GM19025 (cell line): Measurements from ENCODE around the gene ANKRD31.
"Not testable (repeated sequence)": the region's sequence is repeated elsewhere in the genome, so short reads cannot be mapped to it uniquely, and the experiment has no call there.

Experiments
- ATAC-seq: cut with Tn5 transposase; IDR thresholded peaks from one replicate; pipeline ENCODE4 v1.9.1; 2021; ENCODE audit warnings: mild to moderate bottlenecking, low read depth, moderate library complexity; ENCODE audit not compliant: unreplicated experiment

The ANKRD31 gene

GRCh38 chr5:75226916-75227315, 9.8 kb downstream of the ANKRD31 start:
- ATAC-seq, result no peak

- ATAC-seq, result no peak
These were observed 11.2 kb downstream of the ANKRD31 start for GRCh38 chr5:75225506-75225905.

GRCh38 chr5:75220787-75221186, 15.9 kb downstream of the ANKRD31 start:
- ATAC-seq, result not testable (repeated sequence)

- no peak for ATAC-seq
These were observed 21.8 kb downstream of the ANKRD31 start for GRCh38 chr5:75214928-75215327.

- ATAC-seq, result no peak
These were observed 22.3 kb downstream of the ANKRD31 start for GRCh38 chr5:75214409-75214808.

- ATAC-seq, result no peak
These were observed 33.1 kb downstream of the ANKRD31 start for GRCh38 chr5:75203604-75204003.

GRCh38 chr5:75202935-75203334, 33.7 kb downstream of the ANKRD31 start:
- ATAC-seq, result no peak

GRCh38 chr5:75200776-75201175, 35.9 kb downstream of the ANKRD31 start:
- no peak for ATAC-seq

- ATAC-seq, result no peak
These were observed 36.7 kb downstream of the ANKRD31 start for GRCh38 chr5:75199946-75200345.

GRCh38 chr5:75199071-75199470, 37.6 kb downstream of the ANKRD31 start:
- no peak for ATAC-seq

GRCh38 chr5:75197745-75198144, 38.9 kb downstream of the ANKRD31 start:
- no peak for ATAC-seq

- no peak for ATAC-seq
These were observed 43.9 kb downstream of the ANKRD31 start for GRCh38 chr5:75192804-75193203.

- no peak for ATAC-seq
These were observed 44.4 kb downstream of the ANKRD31 start for GRCh38 chr5:75192264-75192663.

- ATAC-seq, result no peak
These were observed 46.5 kb downstream of the ANKRD31 start for GRCh38 chr5:75190227-75190626.

GRCh38 chr5:75189353-75189752, 47.3 kb downstream of the ANKRD31 start:
- ATAC-seq, result no peak

- no peak for ATAC-seq
These were observed 50.9 kb downstream of the ANKRD31 start for GRCh38 chr5:75185763-75186162.

- ATAC-seq, result not testable (repeated sequence)
These were observed 60.7 kb downstream of the ANKRD31 start for GRCh38 chr5:75176009-75176408.

GRCh38 chr5:75174872-75175271, 61.8 kb downstream of the ANKRD31 start:
- ATAC-seq, result not testable (repeated sequence)

- ATAC-seq, result no peak
These were observed 67.2 kb downstream of the ANKRD31 start for GRCh38 chr5:75169516-75169915.

GRCh38 chr5:75168026-75168735, 68.5 kb downstream of the ANKRD31 start:
- no peak for ATAC-seq

GRCh38 chr5:75167345-75167744, 69.3 kb downstream of the ANKRD31 start:
- ATAC-seq, result no peak

- ATAC-seq, result not testable (repeated sequence)
These were observed 75.2 kb downstream of the ANKRD31 start for GRCh38 chr5:75161508-75161907.

- ATAC-seq, result no peak
These were observed 80.1 kb downstream of the ANKRD31 start for GRCh38 chr5:75156585-75156984.
